Activated T-cell treated with anti-CD3 and anti-CD28 coated beads for 4 hours (primary cell): ENCODE measurements around the gene PML.

ENCODE experiments used
- DNase-seq: peaks from one replicate; pipeline ENCODE4 v3.0.0-alpha.2; 2020

Gene PML

GRCh38 chr15:73986776-73987056 is 7.8 kb upstream of the PML start:
- no peak for DNase-seq

GRCh38 chr15:73987250-73987649 is 7.3 kb upstream of the PML start:
- no peak for DNase-seq

GRCh38 chr15:73987681-73988444 is 6.7 kb upstream of the PML start:
- no peak for DNase-seq

- no peak for DNase-seq
Measured at GRCh38 chr15:73988445-73988969, 6.0 kb upstream of the PML start.

- no peak for DNase-seq
Measured at GRCh38 chr15:73989001-73989798, 5.3 kb upstream of the PML start.

- no peak for DNase-seq
Measured at GRCh38 chr15:73990250-73991005, 4.1 kb upstream of the PML start.

GRCh38 chr15:73991260-73991659 is 3.3 kb upstream of the PML start:
- DNase-seq, result no peak

- peak; percentile 97 for DNase-seq
Measured at GRCh38 chr15:73991726-73992593, 2.6 kb upstream of the PML start, which contains the start of gene STOML1. STOML1 (minus strand) TSS chr15:73992295; CDS start chr15:73992223, 72 bp downstream.

- DNase-seq, result no peak
Measured at GRCh38 chr15:73992594-73992898, 2.0 kb upstream of the PML start.

- DNase-seq, result no peak
Measured at GRCh38 chr15:73993211-73993994, 1.1 kb upstream of the PML start.

GRCh38 chr15:73994912-73995622 is 551 bp downstream of the PML start:
- no peak for DNase-seq

GRCh38 chr15:73996267-73996666 is 1.8 kb downstream of the PML start:
- no peak for DNase-seq

- DNase-seq, result no peak
Measured at GRCh38 chr15:73996939-73997338, 2.4 kb downstream of the PML start.

- DNase-seq, result no peak
Measured at GRCh38 chr15:73997986-73998385, 3.5 kb downstream of the PML start.

- DNase-seq, result no peak
Measured at GRCh38 chr15:74006774-74007639, 12.5 kb downstream of the PML start.

GRCh38 chr15:74007820-74008371 is 13.4 kb downstream of the PML start:
- DNase-seq, result no peak

GRCh38 chr15:74008901-74009300 is 14.4 kb downstream of the PML start:
- no peak for DNase-seq

- no peak for DNase-seq
Measured at GRCh38 chr15:74010929-74011540, 16.5 kb downstream of the PML start.

GRCh38 chr15:74011610-74012009 is 17.1 kb downstream of the PML start:
- no peak for DNase-seq
